IPS-NIHi7 (cell line): ENCODE measurements around the gene EFCAB8.

Experiments
- DNase-seq: peaks from one replicate; pipeline ENCODE4 v3.0.0; 2012; ENCODE audit warnings: mixed read lengths; ENCODE audit errors: extremely low spot score

Gene EFCAB8

GRCh38 chr20:32986331-32986966 lies 127.7 kb downstream of the EFCAB8 start:
- DNase-seq, result no peak

DNA sequence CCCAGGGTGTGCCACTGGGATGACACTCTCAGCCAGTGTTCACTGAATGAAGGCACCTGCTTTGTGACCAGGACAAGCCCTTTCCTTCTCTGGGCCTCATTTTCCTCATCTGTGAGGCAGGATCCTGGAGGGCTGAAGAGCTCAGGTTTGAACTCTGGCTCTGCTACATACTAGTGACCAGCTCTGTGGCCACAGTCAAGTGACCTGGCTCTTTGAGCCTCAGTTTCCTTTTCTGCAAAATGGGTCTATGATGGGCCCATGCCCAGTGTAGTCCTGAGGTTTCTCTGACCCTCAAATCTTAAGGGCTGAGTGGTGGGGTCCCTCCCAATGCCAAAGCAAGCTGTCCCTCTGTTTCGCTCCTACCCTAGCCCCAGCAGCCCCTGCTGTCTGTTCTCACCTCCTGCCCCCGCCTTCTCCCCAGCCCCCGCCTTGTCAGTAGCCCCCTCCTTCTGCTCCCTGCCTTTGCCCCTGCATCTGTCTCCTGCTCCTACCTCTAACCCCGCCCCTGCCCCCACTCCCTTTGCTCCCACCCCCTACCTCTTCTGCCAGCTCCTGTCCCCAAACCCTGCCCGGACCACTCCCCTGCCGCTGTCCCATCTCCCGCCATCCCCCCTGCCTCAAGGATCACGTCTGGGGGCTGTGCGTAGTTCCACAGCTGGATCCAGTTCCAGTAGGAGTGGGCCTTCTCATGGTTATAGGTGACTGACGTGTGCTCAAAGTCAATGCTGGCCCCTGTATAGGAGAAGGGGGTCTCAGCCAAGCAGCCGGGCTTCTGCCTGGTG lies 128.5 kb downstream of the EFCAB8 start:
- no peak for DNase-seq

GRCh38 chr20:32988008-32988407 lies 129.3 kb downstream of the EFCAB8 start:
- DNase-seq, result no peak

DNA sequence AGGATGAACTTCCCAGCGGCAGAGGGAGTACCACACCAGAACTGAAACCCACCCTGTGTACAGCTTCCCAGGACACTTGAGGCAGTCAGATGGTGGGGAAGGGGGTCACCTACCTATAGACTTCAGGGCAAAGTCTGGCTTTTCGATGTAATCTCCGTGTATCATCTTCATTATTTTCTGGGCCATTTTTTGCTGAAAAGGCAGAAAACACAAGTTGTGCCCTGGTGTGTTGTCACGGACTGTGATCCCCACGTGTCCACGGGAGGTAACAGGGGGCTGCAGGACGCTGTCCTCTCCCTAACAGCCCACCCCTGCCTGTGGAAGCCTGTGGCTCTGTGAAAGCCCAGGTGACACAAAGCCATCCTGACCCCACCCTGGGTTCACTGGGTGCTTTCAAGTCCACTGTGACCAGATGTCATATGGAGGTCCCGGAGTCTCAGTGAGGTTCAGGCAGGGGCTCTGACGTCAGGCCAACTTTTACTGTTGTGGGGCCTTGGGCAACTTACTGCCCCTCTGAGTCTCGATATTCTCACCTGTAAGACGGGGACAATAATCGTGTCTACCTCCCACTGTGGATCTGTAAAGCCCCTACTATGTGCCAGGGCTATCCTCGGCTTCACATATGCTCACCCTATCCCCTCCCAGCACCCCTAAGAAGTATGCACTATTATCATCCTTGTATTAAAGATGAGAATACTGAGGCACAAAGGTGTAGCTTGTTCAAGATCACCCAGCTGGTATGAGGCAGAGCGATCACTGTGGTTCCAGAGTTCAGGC lies 131.0 kb downstream of the EFCAB8 start:
- DNase-seq, result no peak

DNA sequence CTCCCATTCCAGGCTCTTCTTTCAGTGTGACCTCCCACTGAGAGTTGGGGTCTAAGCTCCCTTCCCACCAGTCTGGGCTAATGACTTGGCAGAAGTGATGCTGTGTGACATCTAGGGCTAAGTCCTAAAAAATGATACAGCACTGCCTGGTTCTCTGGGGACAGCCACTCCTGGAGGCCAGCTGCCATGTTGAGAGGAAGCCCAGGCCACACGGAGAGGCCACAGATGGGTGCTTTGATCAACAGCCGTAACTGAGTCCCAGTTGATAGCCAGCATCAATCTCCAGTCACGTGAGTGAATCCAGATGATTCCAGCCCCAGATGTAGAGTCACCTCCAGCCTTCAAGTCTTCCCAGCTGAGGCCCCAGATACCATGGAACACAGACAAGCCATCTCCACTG lies 131.7 kb downstream of the EFCAB8 start:
- no peak for DNase-seq

GRCh38 chr20:32991383-32991782 lies 132.7 kb downstream of the EFCAB8 start:
- no peak for DNase-seq

GRCh38 chr20:32991792-32992641 lies 133.3 kb downstream of the EFCAB8 start:
- no peak for DNase-seq

DNA sequence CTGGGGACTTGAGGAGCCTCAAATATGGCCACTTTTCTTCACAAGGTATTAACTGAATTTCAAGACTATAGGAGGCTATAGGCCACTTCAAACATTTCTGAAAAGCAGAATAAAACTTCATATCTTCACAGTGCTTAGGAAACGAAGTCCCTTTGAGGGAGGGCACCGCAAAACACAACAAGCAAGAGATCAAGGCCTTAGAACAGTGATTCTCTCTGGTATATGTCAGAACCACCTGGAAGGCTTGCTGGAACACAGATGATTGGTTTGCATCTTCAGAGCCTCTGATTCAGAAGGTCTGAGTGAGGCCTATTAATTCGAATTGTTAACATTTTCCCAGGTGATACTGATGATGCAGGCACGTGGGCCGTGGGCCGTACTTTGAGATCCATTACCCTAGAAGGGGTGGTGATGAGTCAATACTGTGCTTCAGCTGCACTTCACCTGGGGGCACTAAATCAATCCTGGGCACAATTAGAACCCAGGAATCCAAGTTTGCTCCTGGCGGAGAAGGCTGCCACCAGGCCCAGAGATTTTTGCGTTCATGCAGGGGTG lies 134.8 kb downstream of the EFCAB8 start:
- DNase-seq, result no peak

GRCh38 chr20:32995802-32996201 lies 137.1 kb downstream of the EFCAB8 start:
- DNase-seq, result no peak

GRCh38 chr20:32997431-32997830 lies 138.7 kb downstream of the EFCAB8 start:
- DNase-seq, result no peak

DNA sequence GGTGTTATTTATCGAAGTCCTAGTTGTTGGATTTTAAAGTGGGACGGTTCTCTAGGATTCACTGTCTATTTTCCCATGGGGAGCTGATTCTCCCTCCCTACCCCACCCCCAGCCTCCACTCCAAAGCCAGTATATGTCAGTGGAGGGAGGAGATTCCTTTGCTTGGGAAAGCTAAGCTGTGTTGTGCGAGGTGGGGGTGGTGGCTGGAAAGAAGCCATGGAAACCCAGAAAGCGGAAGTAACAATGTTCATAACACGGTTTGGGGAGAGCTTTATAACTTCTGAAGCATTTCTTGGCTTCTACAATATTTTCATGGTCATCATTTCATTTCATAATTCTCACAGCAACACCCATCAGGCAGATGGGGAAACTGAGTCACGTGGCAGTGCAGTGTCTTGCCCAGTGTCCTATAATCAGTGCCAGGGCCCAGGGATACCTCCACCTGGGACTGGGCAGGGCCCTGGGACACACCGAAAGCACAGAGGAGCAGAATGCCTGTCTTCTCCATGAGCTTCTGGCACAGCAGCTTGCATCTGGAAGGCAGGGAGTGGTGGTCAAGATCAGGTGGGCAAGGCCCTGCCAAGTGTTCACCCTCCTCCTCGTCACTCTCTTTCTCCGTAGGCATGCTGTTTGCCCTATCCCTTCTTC lies 141.0 kb downstream of the EFCAB8 start:
- DNase-seq, result no peak

GRCh38 chr20:33000802-33001466 lies 142.2 kb downstream of the EFCAB8 start:
- no peak for DNase-seq

GRCh38 chr20:33002087-33002808 lies 143.5 kb downstream of the EFCAB8 start:
- DNase-seq, result no peak

- no peak for DNase-seq
Observed at GRCh38 chr20:33004141-33004751, 145.5 kb downstream of the EFCAB8 start, which contains the start of gene SUN5. Gene SUN5 (minus strand): TSS chr20:33004433. CDS start chr20:33004340, 93 bp downstream.

- DNase-seq, result peak; percentile 74
Observed at GRCh38 chr20:33005132-33005566, 146.4 kb downstream of the EFCAB8 start.

- no peak for DNase-seq
Observed at GRCh38 chr20:33005908-33006775, 147.4 kb downstream of the EFCAB8 start.

DNA sequence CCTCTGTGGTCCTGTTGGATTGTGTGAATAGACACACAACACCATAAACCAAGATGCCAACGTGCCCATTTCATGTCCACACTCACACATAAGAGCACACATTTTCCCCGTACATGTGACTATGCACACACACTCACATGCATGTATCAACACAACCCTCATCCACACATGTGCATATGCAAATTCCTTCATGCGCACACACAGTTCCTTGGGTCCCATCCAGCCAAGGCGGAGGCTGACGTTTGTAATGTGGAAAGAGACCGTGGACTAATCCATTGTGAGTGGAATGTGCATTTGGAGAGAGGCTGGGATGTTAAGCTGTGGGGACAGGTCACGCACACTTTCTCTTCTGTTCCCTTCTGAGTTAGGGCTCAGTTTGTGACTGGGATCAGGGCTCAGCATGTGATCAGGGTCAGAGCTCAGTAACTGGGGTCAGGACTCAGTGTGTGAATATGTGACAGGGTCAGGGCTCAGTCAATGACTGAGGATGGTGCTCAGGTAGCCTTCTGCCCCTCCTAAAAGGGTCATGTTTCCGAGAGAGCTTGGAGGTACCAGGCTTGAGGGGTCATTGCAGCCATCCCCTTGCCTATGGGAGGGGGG lies 148.2 kb downstream of the EFCAB8 start:
- no peak for DNase-seq
